Measurements from ENCODE around the gene CHST10. TPM values are rescaled to one million over a fixed set of nuclear protein-coding genes. Genes with fewer than 3 reads are reported as not detected.
"Not testable (repeated sequence)": the region's sequence is repeated elsewhere in the genome, so short reads cannot be mapped to it uniquely, and the experiment has no call there.

CHST10 gene
- total RNA-seq, 1 experiment from 2014 or later, result not detected

DNA sequence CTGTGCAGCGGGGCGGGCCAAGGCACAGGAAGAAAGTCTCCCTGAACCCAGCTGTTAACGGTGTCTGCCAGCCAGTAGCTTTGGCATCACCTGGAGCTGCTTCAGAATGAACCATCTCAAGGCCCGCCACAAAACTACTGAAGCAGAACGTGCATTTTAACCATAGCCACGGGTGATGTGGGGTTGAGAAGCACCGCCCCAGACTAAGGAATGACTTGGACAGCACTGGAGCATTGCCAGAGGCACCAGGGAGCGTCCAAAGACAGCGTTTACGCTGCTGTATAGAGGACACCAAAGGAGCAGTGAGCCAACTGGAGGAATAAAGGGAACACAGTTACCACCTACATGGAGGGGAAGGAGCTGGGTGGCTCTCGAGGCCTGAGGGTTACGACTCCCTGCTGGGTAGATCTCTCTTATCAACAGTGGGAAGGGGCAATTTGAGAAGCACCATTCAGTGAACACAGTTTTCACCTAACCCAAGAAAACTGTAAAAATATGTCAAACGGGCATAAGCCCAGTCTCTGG, 66.7 kb downstream of the CHST10 start:
- Histone ChIP-seq H3K4me1 (replicated peaks; ENCODE audit: insufficient read depth) (no peaks in the 10 kb centered on the region), H3K4me2 (no peak overlapping the region), H3K9me2 (ENCODE audit: insufficient read depth) (no peaks in the 10 kb centered on the region), H3K79me2 (ENCODE audit: low read depth) (no peaks in the 10 kb centered on the region), H2AFZ (no peak overlapping the region), H3K27ac (no peak overlapping the region), H3K36me3 (ENCODE audit: low read depth) (no peaks in the 10 kb centered on the region), H3K4me3 (no peak overlapping the region), H3F3A (ENCODE audit: insufficient read depth, low read depth) (no peaks in the 10 kb centered on the region), H3K27me3 (ENCODE audit: insufficient read depth, low read depth) (peaks cover 24% of the 10 kb centered on the region), H4K20me1 (ENCODE audit: insufficient read depth) (no peaks in the 10 kb centered on the region), H3K9me3 (ENCODE audit: insufficient read depth, low read depth) (no peaks in the 10 kb centered on the region)
- ChIA-PET CTCF (no interaction called here), POLR2A (ENCODE audit: unreplicated experiment) (interaction anchor here (0.6 kb wide), 1 partner anchor 212 kb away, joined by 3 read pairs; the partner anchor contains the start of gene PDCL3)
- TF ChIP-seq, protein P1, sequence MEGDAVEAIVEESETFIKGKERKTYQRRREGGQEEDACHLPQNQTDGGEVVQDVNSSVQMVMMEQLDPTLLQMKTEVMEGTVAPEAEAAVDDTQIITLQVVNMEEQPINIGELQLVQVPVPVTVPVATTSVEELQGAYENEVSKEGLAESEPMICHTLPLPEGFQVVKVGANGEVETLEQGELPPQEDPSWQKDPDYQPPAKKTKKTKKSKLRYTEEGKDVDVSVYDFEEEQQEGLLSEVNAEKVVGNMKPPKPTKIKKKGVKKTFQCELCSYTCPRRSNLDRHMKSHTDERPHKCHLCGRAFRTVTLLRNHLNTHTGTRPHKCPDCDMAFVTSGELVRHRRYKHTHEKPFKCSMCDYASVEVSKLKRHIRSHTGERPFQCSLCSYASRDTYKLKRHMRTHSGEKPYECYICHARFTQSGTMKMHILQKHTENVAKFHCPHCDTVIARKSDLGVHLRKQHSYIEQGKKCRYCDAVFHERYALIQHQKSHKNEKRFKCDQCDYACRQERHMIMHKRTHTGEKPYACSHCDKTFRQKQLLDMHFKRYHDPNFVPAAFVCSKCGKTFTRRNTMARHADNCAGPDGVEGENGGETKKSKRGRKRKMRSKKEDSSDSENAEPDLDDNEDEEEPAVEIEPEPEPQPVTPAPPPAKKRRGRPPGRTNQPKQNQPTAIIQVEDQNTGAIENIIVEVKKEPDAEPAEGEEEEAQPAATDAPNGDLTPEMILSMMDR (conservative IDR thresholded peaks at IDR 0.05), result no peak
- no peak for TF ChIP-seq EZH2 (IDR thresholded peaks at IDR 0.05; ENCODE audit: low read depth)
- BruUV-seq (replicated peaks), result no TSS peak
- intact Hi-C loops (cut with micrococcal nuclease; ENCODE audit: unreplicated experiment), result no loop called here
- peak in 1 of 2 experiments; percentile 5 for DNase-seq

DNA sequence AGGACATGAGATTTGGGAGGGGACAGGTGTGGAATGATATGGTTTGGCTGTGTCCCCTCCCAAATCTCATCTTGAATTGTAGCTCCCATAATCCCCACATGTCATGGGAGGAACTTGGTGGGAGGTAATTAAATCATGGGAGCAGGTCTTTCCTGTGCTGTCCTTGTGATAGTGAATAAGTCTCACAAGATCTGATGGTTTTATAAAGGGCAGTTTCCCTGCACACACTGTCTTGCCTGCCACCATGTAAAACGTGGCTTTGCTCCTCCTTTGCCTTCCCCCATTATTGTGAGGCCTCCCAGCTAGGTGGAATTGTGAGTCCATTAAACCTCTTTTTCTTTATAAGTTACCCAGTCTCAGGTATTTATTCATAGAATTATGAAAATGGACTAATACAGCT, 72.3 kb downstream of the CHST10 start:
- H3K4me3 ChIP-seq; CTCF ChIA-PET; H2AFZ ChIP-seq; H3K9me2 ChIP-seq (ENCODE audit: insufficient read depth); H3K4me1 ChIP-seq (replicated peaks; ENCODE audit: insufficient read depth); H3K9me3 ChIP-seq (ENCODE audit: insufficient read depth, low read depth); BruUV-seq (replicated peaks); H3K27ac ChIP-seq; H4K20me1 ChIP-seq (ENCODE audit: insufficient read depth); POLR2A ChIA-PET (ENCODE audit: unreplicated experiment); H3K4me2 ChIP-seq; H3K36me3 ChIP-seq (ENCODE audit: low read depth); H3K79me2 ChIP-seq (ENCODE audit: low read depth); intact Hi-C loops (cut with micrococcal nuclease; ENCODE audit: unreplicated experiment); H3F3A ChIP-seq (ENCODE audit: insufficient read depth, low read depth): not testable (repeated sequence)
- H3K27me3 ChIP-seq (ENCODE audit: insufficient read depth, low read depth), result peaks cover 24% of the 10 kb centered on the region
- DNase-seq, result peak in 1 of 2 experiments; percentile 10

DNA sequence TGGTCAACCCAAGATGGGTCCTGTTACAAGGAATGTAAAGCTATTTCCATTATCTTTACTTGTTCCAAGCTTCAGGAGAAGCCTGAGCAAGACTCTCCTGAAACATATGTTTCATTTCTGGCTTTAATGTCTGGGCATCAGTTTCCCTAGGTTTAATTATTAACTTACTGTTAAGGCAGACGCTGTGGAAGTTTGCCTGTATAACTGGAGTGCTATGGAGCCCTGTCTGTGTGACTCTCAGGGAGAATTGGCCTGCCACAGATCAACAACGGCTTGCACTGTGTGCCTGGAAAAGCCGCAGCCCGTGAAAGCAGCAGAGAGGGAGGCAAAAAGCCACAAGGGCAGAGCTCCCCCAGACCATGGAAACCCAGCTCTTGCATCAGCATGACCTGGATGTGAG, 73.0 kb downstream of the CHST10 start:
- H3K36me3 ChIP-seq (ENCODE audit: low read depth), result no peaks in the 10 kb centered on the region
- CTCF ChIA-PET, result no interaction called here

DNA sequence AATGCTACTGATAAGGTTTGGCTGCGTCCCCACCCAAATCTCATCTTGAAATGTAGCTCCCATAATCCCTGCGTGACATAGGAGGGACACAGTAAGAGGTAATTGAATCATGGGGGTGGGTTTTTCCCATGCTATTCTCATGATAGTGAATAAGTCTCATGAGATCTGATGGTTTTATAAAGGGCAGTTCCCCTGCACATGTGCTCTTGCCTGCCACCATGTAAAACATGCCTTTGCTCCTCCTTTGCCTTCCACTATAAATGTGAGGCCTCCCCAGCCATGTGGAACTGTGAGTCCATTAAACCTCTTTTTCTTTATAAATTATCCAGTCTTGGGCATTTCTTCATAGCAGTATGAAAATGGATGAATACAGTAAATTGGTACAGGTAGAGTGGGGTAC, 75.0 kb downstream of the CHST10 start:
- H3K79me2 ChIP-seq (ENCODE audit: low read depth); H3K4me3 ChIP-seq; H3K4me2 ChIP-seq; CTCF ChIA-PET; POLR2A ChIA-PET (ENCODE audit: unreplicated experiment); H3K36me3 ChIP-seq (ENCODE audit: low read depth); H3K27ac ChIP-seq; H3K4me1 ChIP-seq (replicated peaks; ENCODE audit: insufficient read depth); H3K9me3 ChIP-seq (ENCODE audit: insufficient read depth, low read depth); H4K20me1 ChIP-seq (ENCODE audit: insufficient read depth); BruUV-seq (replicated peaks); H2AFZ ChIP-seq; DNase-seq; H3K9me2 ChIP-seq (ENCODE audit: insufficient read depth); H3F3A ChIP-seq (ENCODE audit: insufficient read depth, low read depth); intact Hi-C loops (cut with micrococcal nuclease; ENCODE audit: unreplicated experiment): not testable (repeated sequence)
- peaks cover 40% of the 10 kb centered on the region for H3K27me3 ChIP-seq (ENCODE audit: insufficient read depth, low read depth)

More for the DNA sequence above, 73.0 kb downstream of the CHST10 start:
- Histone ChIP-seq H3K9me3 (ENCODE audit: insufficient read depth, low read depth) (peaks cover 6% of the 10 kb centered on the region; the same call in 1 of the 2 replicates), H3K79me2 (ENCODE audit: low read depth) (no peaks in the 10 kb centered on the region), H3K27me3 (ENCODE audit: insufficient read depth, low read depth) (peaks cover 28% of the 10 kb centered on the region), H3K27ac (no peak overlapping the region), H3K4me3 (no peak overlapping the region), H3K4me1 (replicated peaks; ENCODE audit: insufficient read depth) (no peaks in the 10 kb centered on the region), H2AFZ (no peak overlapping the region), H3F3A (ENCODE audit: insufficient read depth, low read depth) (no peaks in the 10 kb centered on the region), H3K9me2 (ENCODE audit: insufficient read depth) (no peaks in the 10 kb centered on the region), H4K20me1 (ENCODE audit: insufficient read depth) (no peaks in the 10 kb centered on the region), H3K4me2 (no peak overlapping the region)
- no TSS peak for BruUV-seq (replicated peaks)
- POLR2A ChIA-PET (ENCODE audit: unreplicated experiment), result interaction anchor here (0.7 kb wide), 1 partner anchor 1367 kb away, joined by 3 read pairs; no protein-coding TSS in a partner anchor
- TF ChIP-seq EZH2 (IDR thresholded peaks at IDR 0.05; ENCODE audit: low read depth), result no peak
- TF ChIP-seq, protein P1 (conservative IDR thresholded peaks at IDR 0.05), result no peak
- DNase-seq, result peak in 1 of 2 experiments; percentile 26
- intact Hi-C loops (cut with micrococcal nuclease; ENCODE audit: unreplicated experiment), result no loop called here

Other genes with a start within 250 kb of the CHST10 start
- gene LONRF2, start 95.2 kb downstream of the CHST10 start, total RNA-seq (2021), result not detected in 2 replicates
- gene NMS, start 52.8 kb upstream of the CHST10 start, total RNA-seq (2021), result not detected in 2 replicates
- gene PDCL3, start 145.3 kb upstream of the CHST10 start, total RNA-seq (2021), result 22.7 and 23.5 TPM in 2 replicates